Transverse colon (tissue), 4 donors: ENCODE results near the gene CNTN5.

Experiments used
- CTCF ChIP-seq, 5 experiments: fragments of 200-600 bp in 3 of 5; fragments of 450-650 bp in 2 of 5; sonication (generic) in 3 of 5; IDR thresholded peaks; 1 replicate in 2 of 5; 2 replicates in 3 of 5; pipeline ENCODE4 v1.5.1; 2016 to 2017; ENCODE audit warnings: antibody characterized with exemption in 5 of 5, inconsistent platforms in 3 of 5, mild to moderate bottlenecking in 2 of 5, moderate library complexity in 1 of 5
- EP300 ChIP-seq: sonication (generic); formaldehyde crosslinking; IDR thresholded peaks from one replicate; pipeline ENCODE4 v1.6.1; 2017; ENCODE audit warnings: antibody characterized with exemption, low read depth
- POLR2A ChIP-seq: fragments of 450-650 bp; IDR thresholded peaks from one replicate; pipeline ENCODE4 v1.6.1; 2016; ENCODE audit warnings: antibody characterized with exemption, mild to moderate bottlenecking, moderate library complexity
- POLR2AphosphoS5 ChIP-seq, 3 donors: sonication (generic); formaldehyde crosslinking; IDR thresholded peaks; one replicate each; pipeline ENCODE4 v1.6.1; 2016; ENCODE audit warnings: antibody characterized with exemption in 3 of 3

GRCh38 chr11:100403816-100404215 lies 1383.1 kb downstream of the CNTN5 start:
- TF ChIP-seq CTCF (IDR thresholded peaks at IDR 0.05) (no peak), POLR2AphosphoS5 (IDR thresholded peaks at IDR 0.05) (no peak), POLR2A (no peak), EP300 (no peak)
